NCI-H1092 (cell line): ENCODE results near the gene HOMER2.
"Not testable (repeated sequence)": the region's sequence is repeated elsewhere in the genome, so short reads cannot be mapped to it uniquely, and the experiment has no call there.

Experiments
- DNase-seq: peaks from one replicate; lab custom pipeline; 2025; lab: John Stamatoyannopoulos, UW

The HOMER2 gene

GRCh38 chr15:82894971-82895520 lies 57.5 kb downstream of the HOMER2 start:
- DNase-seq, result no peak

DNA sequence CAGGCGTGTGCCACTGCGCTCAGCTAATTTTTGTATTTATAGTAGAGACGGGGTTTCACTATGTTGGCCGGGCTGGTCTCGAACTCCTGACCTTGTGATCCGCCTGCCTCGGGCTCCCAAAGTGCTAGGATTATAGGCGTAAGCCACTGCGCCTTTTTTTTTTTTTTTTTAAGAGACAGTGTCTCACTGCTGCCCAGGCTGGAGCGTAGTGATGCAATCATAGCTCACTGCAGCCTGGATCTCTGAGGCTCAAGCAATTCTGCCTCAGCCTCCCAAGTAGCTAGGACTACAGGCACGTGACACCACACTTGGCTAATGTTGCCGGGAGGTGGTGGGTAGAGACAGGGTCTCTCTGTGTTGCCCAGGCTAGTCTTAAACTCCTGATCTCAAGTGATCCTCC lies 59.0 kb downstream of the HOMER2 start:
- not testable (repeated sequence) for DNase-seq

DNA sequence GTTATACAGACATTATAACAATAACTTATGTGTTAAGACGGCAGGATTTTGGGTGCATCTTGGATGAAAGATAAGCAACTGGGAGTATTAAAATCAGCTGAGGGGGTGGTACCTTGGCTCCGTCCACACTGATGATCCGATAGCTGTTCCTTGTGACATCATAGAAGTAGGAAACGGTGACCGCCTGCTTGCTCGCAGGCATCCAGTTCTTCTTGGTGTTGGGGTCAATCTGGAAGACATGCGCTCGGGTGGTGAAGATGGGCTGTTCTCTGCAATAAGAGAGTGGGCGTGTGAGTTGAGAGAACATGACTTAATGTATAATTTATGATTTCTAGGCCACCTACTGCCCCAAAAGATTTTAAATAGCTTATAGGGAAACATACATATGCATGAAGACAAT lies 59.9 kb downstream of the HOMER2 start:
- no peak for DNase-seq

DNA sequence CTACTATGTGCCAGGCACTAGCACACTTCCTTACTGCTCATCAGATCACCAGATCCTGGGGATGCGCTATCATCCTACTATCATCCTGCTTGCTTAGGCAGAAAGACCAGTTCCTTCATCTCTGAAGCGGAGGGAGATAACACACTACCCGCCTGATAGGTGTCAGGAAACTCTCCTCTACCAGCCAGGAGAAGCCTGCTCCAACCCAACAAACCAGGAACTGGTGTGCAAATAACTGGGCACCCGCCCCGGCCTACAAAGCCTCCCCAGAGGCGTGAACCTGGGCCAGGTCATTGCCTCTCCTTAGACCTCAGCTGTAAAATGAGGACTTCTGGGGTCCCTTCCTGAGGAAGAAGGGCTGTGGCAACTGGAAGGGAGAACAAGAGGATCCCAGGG lies 61.5 kb downstream of the HOMER2 start:
- DNase-seq, result no peak

DNA sequence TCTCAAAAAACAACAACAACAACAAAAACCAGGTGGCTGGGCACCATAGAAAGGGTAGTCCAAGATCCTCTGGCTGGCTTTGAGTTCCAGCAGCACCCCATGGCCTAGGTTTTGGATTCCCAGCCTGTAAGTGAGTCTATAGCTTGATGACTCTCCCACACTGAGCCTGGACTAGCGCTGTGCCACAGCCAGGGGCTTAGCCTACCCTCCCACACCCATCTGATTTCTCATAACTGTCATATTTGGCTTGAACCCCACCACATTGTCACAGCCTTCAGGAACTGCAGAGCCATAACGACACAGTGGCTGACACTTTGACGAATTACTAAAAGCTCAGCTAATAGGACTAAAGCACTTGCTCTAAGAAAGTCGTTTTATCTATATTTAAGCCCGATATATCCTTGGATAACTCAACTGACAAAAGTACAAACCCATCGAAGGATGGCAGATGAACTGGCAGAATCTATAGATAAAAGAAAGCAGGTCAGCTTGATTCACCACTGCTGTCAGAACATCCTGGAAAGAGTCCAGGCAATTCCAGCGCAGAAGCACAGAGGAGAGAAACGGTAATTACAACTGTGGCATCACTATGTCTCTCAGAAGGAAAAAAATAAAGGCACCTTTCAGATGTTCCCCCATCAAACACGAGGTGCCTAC lies 62.1 kb downstream of the HOMER2 start:
- DNase-seq, result no peak

DNA sequence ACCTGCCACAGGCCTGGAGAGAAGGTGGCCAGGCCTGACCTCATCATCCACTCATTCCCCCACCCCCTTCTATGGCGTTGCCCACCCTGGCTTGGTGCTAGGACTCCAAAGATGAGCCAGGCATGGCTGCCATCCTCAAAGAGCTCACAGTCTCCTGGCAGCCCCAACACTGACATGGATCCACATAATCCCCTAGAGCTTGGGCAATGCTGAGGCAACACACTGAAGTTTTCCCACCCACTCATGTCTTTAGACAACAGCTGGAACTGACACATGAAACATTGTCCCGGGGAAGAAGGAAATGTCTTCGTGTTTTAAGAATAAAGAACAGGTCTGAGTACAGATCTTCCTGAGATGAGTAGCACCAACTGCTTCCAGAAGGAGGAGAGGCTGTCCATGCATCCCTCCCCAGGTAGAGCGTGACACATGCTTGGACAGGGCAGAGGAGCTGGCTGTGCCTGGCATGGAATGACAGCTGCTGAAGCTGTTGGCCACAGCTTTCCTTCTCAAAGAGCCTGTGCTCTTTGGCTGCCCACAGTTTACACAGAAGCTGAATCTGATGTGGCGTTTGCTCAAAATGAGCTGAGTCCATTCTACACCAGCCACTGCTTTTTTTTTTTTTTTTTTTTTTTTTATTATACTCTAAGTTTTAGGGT lies 70.1 kb downstream of the HOMER2 start:
- DNase-seq, result no peak

DNA sequence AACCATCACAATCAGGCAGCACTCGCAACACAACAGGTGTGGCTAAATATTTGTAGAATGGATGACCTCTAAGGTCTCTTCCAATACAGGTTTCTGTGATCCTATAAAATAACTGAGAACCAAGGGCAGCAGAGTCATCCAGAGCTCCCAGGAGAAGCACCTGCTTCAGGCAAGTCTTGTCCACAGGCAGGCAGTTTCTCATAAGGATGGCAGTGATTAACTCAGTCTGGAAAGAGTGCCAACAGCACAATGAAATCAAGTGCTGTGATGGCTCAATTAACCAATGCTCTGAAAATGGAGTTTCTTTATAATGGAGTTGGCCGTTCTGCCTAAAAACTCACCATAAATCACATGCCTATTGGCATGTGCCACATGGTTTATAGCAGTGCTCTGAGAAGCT lies 70.8 kb downstream of the HOMER2 start:
- no peak for DNase-seq

DNA sequence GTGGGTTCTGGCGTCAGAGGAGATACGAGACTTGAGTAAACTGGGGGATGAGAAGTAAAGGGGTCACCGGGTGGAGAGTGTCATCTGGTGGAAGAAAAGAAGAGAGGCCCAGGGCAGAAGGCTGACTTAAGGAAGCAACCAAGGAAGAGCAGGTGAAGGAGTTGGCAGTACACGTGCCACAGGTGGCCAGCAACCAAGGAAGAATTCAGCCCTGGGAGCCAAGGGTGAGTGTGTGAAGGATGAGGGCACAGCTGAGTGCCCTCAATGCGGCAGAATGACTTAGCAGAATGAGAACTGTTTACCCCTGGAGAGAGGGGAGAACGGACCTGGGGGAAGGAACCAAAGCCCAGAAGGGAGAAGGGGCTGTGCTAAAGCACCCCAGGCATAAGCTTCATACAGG lies 71.8 kb downstream of the HOMER2 start:
- DNase-seq, result no peak

DNA sequence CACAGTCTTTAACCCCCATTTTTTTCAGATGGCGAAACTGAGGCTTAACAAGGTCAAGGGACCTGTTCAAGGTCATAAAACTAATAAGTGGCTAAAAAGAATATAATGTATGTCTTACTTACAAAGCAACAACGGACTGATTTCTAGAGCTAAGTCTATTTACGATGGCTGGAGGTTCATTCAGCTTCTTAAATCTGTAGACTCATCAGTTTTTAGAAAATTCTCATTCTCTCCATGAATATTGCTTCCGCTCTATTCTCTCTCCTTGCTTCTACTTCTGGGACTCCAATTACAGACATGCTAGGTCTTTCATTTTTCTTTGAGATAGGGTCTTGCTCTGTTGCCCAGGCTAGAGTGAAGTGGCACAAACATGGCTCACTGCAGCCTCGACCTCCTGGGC lies 74.2 kb downstream of the HOMER2 start:
- no peak for DNase-seq

GRCh38 chr15:82877825-82878224 lies 74.7 kb downstream of the HOMER2 start:
- DNase-seq, result no peak

- DNase-seq, result no peak
Measured at GRCh38 chr15:82875411-82876003, 77.0 kb downstream of the HOMER2 start.

- DNase-seq, result no peak
Measured at GRCh38 chr15:82874961-82875360, 77.6 kb downstream of the HOMER2 start.

DNA sequence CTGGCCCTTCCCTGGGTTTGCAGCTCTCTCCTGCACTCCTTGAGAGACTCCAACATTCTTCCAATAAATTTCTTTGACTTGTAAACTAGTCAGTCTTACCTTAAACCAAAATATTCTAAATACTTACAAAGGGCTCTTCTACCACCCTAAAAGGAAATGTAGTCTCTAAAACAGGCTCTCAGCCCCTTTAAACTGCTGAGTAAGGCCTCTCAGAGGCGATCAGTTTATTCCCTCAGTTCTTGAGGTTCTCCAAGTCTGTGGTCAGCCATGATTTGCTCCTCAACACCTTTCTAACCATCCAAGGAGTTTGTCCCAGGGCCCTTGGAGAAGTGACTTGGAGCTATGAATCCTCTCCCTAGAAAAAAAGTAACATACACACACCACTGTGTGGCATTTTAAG lies 78.3 kb downstream of the HOMER2 start:
- DNase-seq, result no peak

DNA sequence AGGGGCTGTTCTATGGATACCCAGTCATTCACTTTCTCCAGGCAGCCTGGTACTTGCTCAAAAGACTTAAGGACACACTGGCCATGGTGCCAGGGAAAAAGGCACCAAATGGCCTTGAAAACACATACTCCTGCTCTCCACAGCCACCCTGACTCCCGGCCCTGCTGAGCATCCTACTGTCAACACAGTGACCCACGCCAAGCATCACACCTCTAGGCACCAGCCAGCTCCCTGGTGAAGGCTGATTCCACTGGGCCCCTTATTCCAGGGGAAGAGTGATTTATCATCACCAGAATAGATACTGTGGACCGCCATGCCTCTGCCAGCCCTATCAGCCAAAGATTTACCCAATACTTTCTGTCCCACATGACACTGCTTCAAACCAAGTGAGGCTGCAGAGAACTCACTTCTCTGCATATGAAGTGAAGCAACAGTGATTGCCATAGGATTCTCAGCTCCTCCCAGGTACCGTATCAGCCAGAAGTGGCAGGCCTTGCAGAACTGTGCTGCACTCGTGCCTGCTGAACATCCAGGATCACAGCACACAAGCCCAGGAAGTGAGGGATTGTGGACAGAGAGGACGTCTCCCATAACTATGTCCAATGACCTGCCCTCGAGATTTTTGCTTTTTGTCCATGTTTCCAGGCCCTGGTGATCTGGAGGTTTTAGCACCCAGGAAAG lies 79.4 kb downstream of the HOMER2 start:
- DNase-seq, result no peak

DNA sequence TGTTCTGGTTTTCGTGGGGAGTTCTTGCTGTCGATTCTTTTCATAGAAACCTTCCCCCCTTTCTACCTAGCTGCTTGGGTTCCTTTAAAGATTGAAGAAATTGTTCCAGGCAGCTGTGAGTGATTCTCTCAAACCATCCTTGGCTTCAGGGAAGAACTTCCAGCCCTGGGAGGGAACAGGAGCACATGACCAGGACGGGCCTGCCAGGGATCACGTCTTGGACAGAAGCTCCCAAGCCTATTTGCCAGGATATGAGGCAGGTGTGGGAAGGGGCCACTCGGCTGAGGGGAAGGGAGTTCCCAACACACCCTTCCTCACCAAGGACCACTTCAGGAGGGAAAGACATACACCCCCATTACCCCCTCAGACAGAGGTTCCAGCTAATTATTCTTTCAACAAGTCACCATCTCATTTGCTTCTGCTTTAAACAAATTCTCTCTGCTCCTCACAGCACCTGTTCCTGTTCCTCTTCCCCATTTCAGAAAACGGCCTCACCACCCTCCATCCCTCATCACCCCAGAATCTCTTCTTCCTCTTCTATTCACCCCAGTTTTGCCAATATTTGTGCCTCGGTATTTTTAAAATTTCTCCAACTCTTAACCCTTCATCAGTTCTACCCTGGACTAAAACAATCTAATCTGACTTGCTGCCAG lies 80.6 kb downstream of the HOMER2 start:
- no peak for DNase-seq

GRCh38 chr15:82871358-82871757 lies 81.2 kb downstream of the HOMER2 start:
- no peak for DNase-seq

- DNase-seq, result no peak
Measured at GRCh38 chr15:82870727-82871320, 81.7 kb downstream of the HOMER2 start.

DNA sequence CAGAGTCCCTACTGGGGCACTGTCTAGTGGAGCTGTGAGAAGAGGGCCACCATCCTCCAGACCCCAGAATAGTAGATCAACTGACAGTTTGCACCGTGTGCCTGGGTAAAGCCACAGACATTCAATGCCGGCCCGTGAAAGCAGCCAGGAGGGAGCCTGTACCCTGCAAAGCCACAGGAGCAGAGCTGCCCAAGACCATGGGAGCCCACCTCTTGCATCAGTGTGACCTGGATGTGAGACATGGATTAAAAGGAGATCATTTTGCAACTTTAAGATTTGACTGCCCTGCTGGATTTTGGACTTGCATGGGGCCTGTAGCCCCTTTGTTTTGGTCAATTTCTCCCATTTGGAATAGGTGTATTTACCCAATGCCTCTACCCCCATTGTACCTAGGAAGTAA lies 86.5 kb downstream of the HOMER2 start:
- DNase-seq, result not testable (repeated sequence)

DNA sequence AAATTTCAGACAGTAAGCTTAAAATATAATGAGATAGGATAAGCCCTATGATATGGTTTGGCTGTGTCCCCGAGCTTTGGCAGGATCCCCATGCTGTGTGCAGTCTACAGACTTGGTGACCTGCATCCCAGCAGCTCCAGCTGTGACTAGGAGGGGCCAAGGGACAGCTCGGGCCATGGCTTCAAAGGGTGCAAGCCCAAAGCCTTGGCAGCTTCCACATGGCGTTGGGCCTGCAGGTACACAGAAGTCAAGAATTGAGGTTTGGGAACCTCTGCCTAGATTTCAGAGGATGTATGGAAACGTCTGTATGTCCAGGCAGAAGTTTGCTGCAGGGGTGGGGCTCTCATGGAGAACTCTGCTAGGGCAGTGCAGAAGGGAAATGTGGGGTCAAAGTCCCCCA lies 86.9 kb downstream of the HOMER2 start:
- DNase-seq, result not testable (repeated sequence)

- no peak for DNase-seq
Measured at GRCh38 chr15:82864967-82865366, 87.6 kb downstream of the HOMER2 start.

GRCh38 chr15:82862886-82863285 lies 89.6 kb downstream of the HOMER2 start:
- DNase-seq, result no peak

GRCh38 chr15:82858932-82859331 lies 93.6 kb downstream of the HOMER2 start:
- DNase-seq, result no peak
